ENCODE results near the gene TMBIM6. TPM values are rescaled to one million over a fixed set of nuclear protein-coding genes. Genes with fewer than 3 reads are reported as not detected.
"Not testable (repeated sequence)": the region's sequence is repeated elsewhere in the genome, so short reads cannot be mapped to it uniquely, and the experiment has no call there.

Gene TMBIM6
- total RNA-seq, 2 experiments from 2014 or later: 437 to 443 TPM

DNA sequence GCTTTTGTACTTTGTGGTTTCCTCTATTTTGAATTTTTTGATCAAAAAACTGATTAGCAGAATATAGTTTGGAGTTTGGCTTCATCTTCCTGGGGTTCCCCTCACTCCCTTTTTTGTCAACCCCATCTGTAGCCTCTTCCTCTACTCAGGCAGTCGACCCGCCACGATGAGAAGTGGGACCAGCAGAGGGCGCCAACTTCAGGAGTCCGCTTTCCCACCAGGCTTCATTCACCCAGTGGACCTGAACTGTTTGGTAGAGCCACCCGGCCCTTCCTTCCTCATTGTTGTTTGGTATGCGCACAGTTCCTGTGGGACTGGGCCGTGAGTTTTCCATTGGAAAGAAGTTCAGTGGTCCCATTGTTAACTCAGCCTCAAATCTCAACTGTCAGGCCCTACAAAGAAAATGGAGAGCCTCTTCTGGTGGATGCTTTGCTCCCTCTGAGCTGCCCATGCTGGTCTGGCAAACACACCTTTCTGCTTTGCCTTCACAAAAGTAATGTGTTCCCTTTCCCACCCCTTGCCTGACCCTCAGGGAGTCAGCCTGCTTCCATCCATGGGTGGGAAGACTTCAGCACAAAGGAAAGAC, 21.7 kb downstream of the TMBIM6 start:
- Mint-ChIP-seq H3K27me3 (no peaks in the 10 kb centered on the region), H3K27ac (peak overlapping the region; percentile 86), H3K4me1 (ENCODE audit: low read depth) (peaks cover 68% of the 10 kb centered on the region), H3K9me3 (no peaks in the 10 kb centered on the region), H3K4me3 (peak overlapping the region; percentile 18), H3K36me3 (ENCODE audit: low read depth) (peaks cover 61% of the 10 kb centered on the region)
- CTCF ChIA-PET: interaction anchor here (0.8 to 9.6 kb wide), 28 partner anchors 9 to 204 kb away, joined by 3 to 104 read pairs (median 6); partner anchors contain the start of genes BCDIN3D, FMNL3, NCKAP5L and TMBIM6
- ATAC-seq: peak; percentile 56
- peak; percentile 89 for DNase-seq
- POLR2A ChIA-PET: interaction anchor here (1.2 to 8.0 kb wide), 9 partner anchors 9 to 76 kb away, joined by 3 to 74 read pairs (median 5); partner anchors contain the start of genes NCKAP5L and TMBIM6
- TF ChIP-seq, protein P1, sequence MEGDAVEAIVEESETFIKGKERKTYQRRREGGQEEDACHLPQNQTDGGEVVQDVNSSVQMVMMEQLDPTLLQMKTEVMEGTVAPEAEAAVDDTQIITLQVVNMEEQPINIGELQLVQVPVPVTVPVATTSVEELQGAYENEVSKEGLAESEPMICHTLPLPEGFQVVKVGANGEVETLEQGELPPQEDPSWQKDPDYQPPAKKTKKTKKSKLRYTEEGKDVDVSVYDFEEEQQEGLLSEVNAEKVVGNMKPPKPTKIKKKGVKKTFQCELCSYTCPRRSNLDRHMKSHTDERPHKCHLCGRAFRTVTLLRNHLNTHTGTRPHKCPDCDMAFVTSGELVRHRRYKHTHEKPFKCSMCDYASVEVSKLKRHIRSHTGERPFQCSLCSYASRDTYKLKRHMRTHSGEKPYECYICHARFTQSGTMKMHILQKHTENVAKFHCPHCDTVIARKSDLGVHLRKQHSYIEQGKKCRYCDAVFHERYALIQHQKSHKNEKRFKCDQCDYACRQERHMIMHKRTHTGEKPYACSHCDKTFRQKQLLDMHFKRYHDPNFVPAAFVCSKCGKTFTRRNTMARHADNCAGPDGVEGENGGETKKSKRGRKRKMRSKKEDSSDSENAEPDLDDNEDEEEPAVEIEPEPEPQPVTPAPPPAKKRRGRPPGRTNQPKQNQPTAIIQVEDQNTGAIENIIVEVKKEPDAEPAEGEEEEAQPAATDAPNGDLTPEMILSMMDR (IDR thresholded peaks at IDR 0.05): peak; percentile 85
- intact Hi-C loops (cut with micrococcal nuclease): loop anchor here (2.0 kb wide), 2 partner anchors 14 to 22 kb away; partner anchors contain the start of gene TMBIM6

DNA sequence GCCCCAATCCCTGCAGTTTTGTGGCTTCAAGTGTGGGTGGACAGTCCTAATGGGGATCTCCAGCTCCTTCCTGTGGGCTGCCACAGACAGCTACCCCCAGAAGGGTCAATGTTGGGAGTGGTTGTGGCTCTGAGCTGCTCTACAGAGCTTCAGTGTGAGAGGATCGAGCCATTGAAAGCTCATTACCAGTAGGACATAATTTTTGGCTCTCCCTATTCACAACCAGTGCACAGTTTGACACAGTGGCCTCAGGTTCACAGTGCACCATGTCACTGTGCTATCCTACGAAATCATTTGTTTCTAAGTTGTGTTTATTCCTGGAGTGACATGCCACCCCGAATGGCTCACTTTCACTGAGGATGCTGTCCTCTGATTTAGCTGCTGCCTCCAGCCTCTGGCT, 22.8 kb downstream of the TMBIM6 start:
- intact Hi-C loops (cut with micrococcal nuclease): no loop called here
- Mint-ChIP-seq H3K36me3 (ENCODE audit: low read depth) (peaks cover 51% of the 10 kb centered on the region), H3K4me1 (ENCODE audit: low read depth) (peaks cover 64% of the 10 kb centered on the region), H3K4me3 (no peak overlapping the region), H3K27ac (peak overlapping the region; percentile 86), H3K9me3 (no peaks in the 10 kb centered on the region), H3K27me3 (no peaks in the 10 kb centered on the region)
- TF ChIP-seq, protein P1 (IDR thresholded peaks at IDR 0.05): no peak
- DNase-seq (no peak), ATAC-seq (no peak)
- ChIA-PET POLR2A (interaction anchor here (0.8 to 8.0 kb wide), 7 partner anchors 12 to 75 kb away, joined by 3 to 74 read pairs (median 5); partner anchors contain the start of gene TMBIM6), CTCF (interaction anchor here (0.7 to 9.6 kb wide), 9 partner anchors 9 to 76 kb away, joined by 3 to 104 read pairs (median 35); partner anchors contain the start of genes NCKAP5L and TMBIM6)

DNA sequence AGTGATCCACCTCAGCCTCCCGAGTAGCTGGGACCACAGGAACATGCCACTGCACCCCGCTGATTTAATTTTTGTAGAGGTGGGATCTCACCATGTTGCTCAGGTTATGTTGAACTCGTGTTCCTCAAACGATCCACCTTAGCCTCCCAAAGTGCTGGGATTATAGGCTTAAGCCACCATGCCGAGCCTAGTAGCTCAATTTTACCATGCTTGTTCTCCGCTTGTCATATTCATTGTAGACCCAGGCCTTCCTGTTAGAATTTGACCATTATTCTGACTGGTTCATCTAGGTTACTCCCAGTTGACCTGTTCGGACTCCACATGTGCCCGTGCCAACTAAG, 24.7 kb downstream of the TMBIM6 start:
- no peak for ATAC-seq
- no peaks in the 10 kb centered on the region for H3K9me3 Mint-ChIP-seq
- H3K4me1 Mint-ChIP-seq (ENCODE audit: low read depth): peaks cover 58% of the 10 kb centered on the region
- peak overlapping the region; percentile 76 for H3K27ac Mint-ChIP-seq
- intact Hi-C loops (cut with micrococcal nuclease): no loop called here
- TF ChIP-seq, protein P1 (IDR thresholded peaks at IDR 0.05): no peak
- ChIA-PET CTCF (interaction anchor here (7.4 to 9.6 kb wide), 3 partner anchors 12 to 74 kb away, joined by 66 to 90 read pairs (median 70); partner anchors contain the start of gene TMBIM6), POLR2A (interaction anchor here (0.6 to 3.5 kb wide), 7 partner anchors 9 to 75 kb away, joined by 3 to 15 read pairs (median 3); partner anchors contain the start of gene TMBIM6)
- H3K27me3 Mint-ChIP-seq: no peaks in the 10 kb centered on the region
- peaks cover 44% of the 10 kb centered on the region for H3K36me3 Mint-ChIP-seq (ENCODE audit: low read depth)
- DNase-seq: no peak
- H3K4me3 Mint-ChIP-seq: no peak overlapping the region

DNA sequence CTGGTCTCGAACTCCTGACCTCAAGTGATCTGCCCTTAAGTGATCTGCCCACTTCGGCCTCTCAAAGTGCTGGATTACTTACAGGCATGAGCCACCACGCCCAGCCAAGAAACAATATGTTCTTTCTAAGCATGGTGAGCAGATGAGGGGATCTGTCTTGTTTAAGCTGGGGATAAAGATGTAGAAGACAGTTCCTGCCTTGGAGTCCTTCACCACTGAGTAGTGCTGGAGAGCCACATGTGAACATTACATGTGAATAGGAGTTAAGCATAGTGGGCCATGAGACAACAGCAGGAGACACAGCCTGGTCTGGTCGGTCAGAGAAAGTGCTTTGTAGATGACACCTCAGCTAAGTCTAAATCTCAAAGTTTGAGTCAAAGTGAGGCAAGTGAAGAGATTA, 26.0 kb downstream of the TMBIM6 start:
- Mint-ChIP-seq H3K27ac (peak overlapping the region; percentile 33), H3K27me3 (no peaks in the 10 kb centered on the region), H3K4me1 (ENCODE audit: low read depth) (peaks cover 46% of the 10 kb centered on the region), H3K36me3 (ENCODE audit: low read depth) (peaks cover 31% of the 10 kb centered on the region), H3K9me3 (no peaks in the 10 kb centered on the region), H3K4me3 (no peak overlapping the region)
- no peak for ATAC-seq
- TF ChIP-seq, protein P1 (IDR thresholded peaks at IDR 0.05): no peak
- intact Hi-C loops (cut with micrococcal nuclease): no loop called here
- ChIA-PET CTCF (interaction anchor here (1.0 to 9.6 kb wide), 4 partner anchors 11 to 94 kb away, joined by 3 to 90 read pairs (median 68); partner anchors contain the start of gene TMBIM6), POLR2A (interaction anchor here (0.9 to 3.5 kb wide), 4 partner anchors 15 to 26 kb away, joined by 3 to 15 read pairs (median 4); partner anchors contain the start of gene TMBIM6)
- no peak for DNase-seq

DNA sequence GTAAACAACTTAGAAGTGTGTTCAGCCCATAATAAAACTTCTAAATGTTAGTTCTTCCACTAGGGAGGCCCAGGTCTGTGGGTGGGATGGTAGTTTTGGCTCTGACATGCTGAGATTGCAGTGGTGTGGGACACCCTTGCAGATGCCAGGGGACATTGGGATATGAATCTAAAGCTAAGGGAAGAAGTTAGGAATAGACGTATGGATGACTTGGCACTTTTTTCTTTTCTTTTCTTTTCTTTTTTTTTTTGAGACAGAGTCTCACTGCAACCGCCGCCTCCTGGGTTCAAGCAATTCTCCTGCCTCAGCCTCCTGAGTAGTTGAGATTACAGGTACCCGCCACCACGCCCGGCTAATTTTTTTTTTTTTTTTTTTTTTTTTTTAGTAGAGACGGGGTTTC, 31.7 kb downstream of the TMBIM6 start:
- H3K9me3 Mint-ChIP-seq; H3K36me3 Mint-ChIP-seq (ENCODE audit: low read depth); H3K4me3 Mint-ChIP-seq; H3K4me1 Mint-ChIP-seq (ENCODE audit: low read depth); H3K27ac Mint-ChIP-seq; ATAC-seq; H3K27me3 Mint-ChIP-seq; intact Hi-C loops (cut with micrococcal nuclease); DNase-seq: not testable (repeated sequence)
- ChIA-PET POLR2A (interaction anchor here (1.0 to 1.2 kb wide), 3 partner anchors 16 to 32 kb away, joined by 3 read pairs; partner anchors contain the start of gene TMBIM6), CTCF (interaction anchor here (1.6 to 2.7 kb wide), 5 partner anchors 9 to 136 kb away, joined by 4 to 12 read pairs (median 7); partner anchors contain the start of gene TMBIM6)

Measured in activated CD8-positive, alpha-beta T cell treated with anti-CD3 and anti-CD28 coated beads for 36 hours (primary cell).